A549 (cell line): Measurements from ENCODE around the gene SORT1. TPM values are rescaled to one million over a fixed set of nuclear protein-coding genes. Genes with fewer than 3 reads are reported as not detected.

ENCODE experiments used
- ATAC-seq, 2 experiments: fragments of 200-7000 bp in 1 of 2; fragments of >200 bp in 1 of 2; cut with Nextera tagmentation in 1 of 2; cut with Tn5 transposase in 1 of 2; 3 replicates each; pipeline versions ENCODE4 v1.8.0 to v1.9.1; 2018 to 2020; ENCODE audit warnings: mild to moderate bottlenecking in 1 of 2, moderate library complexity in 1 of 2
- CTCF ChIA-PET: fragments of 300-600 bp; sonication (Branson Sonifier 250); formaldehyde crosslinking; extraction: SDS; loops from one replicate; lab custom pipeline; 2021; ENCODE audit warnings: antibody characterized with exemption, inconsistent platforms; lab: Yijun Ruan, JAX
- POLR2A ChIA-PET: fragments of 350-600 bp; formaldehyde crosslinking; extraction: SDS; loops from one replicate; lab custom pipeline; 2021; ENCODE audit warnings: antibody characterized with exemption, inconsistent platforms; lab: Yijun Ruan, JAX
- DNase-seq, 2 experiments: peaks; one replicate each; pipeline versions ENCODE4 v3.0.0 to v3.0.0-alpha.2; 2011 to 2016; ENCODE audit warnings: low read depth in 1 of 2, low spot score in 1 of 2
- FAIRE-seq: peaks from 2 replicates; lab custom pipeline; 2011; peaks lifted over from hg19 to GRCh38; lab: Jason Lieb, UNC
- H3K27ac ChIP-seq, 2 experiments: fragments of >200 bp; sonication (Bioruptor Twin); formaldehyde crosslinking; 3 replicates each; pipeline ENCODE4 v1.5.1; 2016 to 2017
- H3K4me1 ChIP-seq: fragments of >200 bp; sonication (Bioruptor Twin); formaldehyde crosslinking; 3 replicates; pipeline ENCODE4 v1.6.1; 2016
- H3K4me2 ChIP-seq: fragments of >200 bp; sonication (Bioruptor Twin); formaldehyde crosslinking; 3 replicates; pipeline ENCODE4 v1.6.1; 2016
- H3K4me3 ChIP-seq: fragments of >200 bp; sonication (Bioruptor Twin); formaldehyde crosslinking; 3 replicates; pipeline ENCODE4 v1.5.1; 2016
- H3K9me3 ChIP-seq: fragments of >200 bp; sonication (Bioruptor Twin); formaldehyde crosslinking; 3 replicates; pipeline ENCODE4 v1.6.1; 2016
- BHLHE40 ChIP-seq: IDR thresholded peaks from 2 replicates; pipeline ENCODE4 v1.6.1; 2012; ENCODE audit warnings: low read depth, low read length, inconsistent platforms
- CBX8 ChIP-seq: fragments of 200-600 bp; sonication (generic); IDR thresholded peaks from 2 replicates; pipeline ENCODE4 v1.6.1; 2016
- CTCF ChIP-seq: fragments of >200 bp; sonication (Bioruptor Twin); formaldehyde crosslinking; IDR thresholded peaks from 3 replicates; pipeline ENCODE4 v1.5.1; 2016
- EHF ChIP-seq: fragments of 250-450 bp; sonication (Bioruptor Pico); IDR thresholded peaks from 2 replicates; pipeline ENCODE4 v1.5.0; 2020; ENCODE audit warnings: mild to moderate bottlenecking
- ELK1 ChIP-seq: fragments of 150-350 bp; IDR thresholded peaks from 2 replicates; pipeline ENCODE4 v1.6.1; 2014; ENCODE audit warnings: low read depth, mild to moderate bottlenecking, low read length
- ESRRA ChIP-seq: fragments of 150-350 bp; IDR thresholded peaks from 2 replicates; pipeline ENCODE4 v1.6.1; 2014; ENCODE audit warnings: mild to moderate bottlenecking, low read length, borderline replicate concordance
- FOSB ChIP-seq: fragments of 250-450 bp; sonication (Bioruptor Pico); IDR thresholded peaks from 2 replicates; pipeline ENCODE4 v1.5.0; 2020; ENCODE audit warnings: mild to moderate bottlenecking, moderate library complexity
- FOSL2 ChIP-seq, 2 experiments: fragments of 450-650 bp in 1 of 2; fragments of >200 bp in 1 of 2; sonication (Bioruptor Twin) in 1 of 2; formaldehyde crosslinking; IDR thresholded peaks; 2 replicates each; pipeline versions ENCODE4 v1.5.0 to v1.6.1; 2016 to 2020; ENCODE audit warnings: mild to moderate bottlenecking in 1 of 2, moderate library complexity in 1 of 2
- HEYL ChIP-seq: fragments of 250-450 bp; sonication (Bioruptor Pico); IDR thresholded peaks from 2 replicates; pipeline ENCODE4 v1.8.0; 2021; ENCODE audit warnings: mild to moderate bottlenecking, moderate library complexity
- HOXA7 ChIP-seq: fragments of 250-450 bp; sonication (Bioruptor Pico); IDR thresholded peaks from 2 replicates; pipeline ENCODE4 v1.5.0; 2020; ENCODE audit warnings: mild to moderate bottlenecking, moderate library complexity
- HOXB5 ChIP-seq: fragments of 250-450 bp; sonication (Bioruptor Pico); IDR thresholded peaks from 2 replicates; pipeline ENCODE4 v1.5.0; 2020; ENCODE audit warnings: mild to moderate bottlenecking, moderate library complexity
- JUN ChIP-seq, 2 experiments: fragments of >200 bp; sonication (Bioruptor Twin); formaldehyde crosslinking; IDR thresholded peaks; 2 replicates in 1 of 2; 3 replicates in 1 of 2; pipeline ENCODE4 v1.6.1; 2016 to 2017
- JUNB ChIP-seq: fragments of >200 bp; sonication (Bioruptor Twin); formaldehyde crosslinking; IDR thresholded peaks from 2 replicates; pipeline ENCODE4 v1.6.1; 2016
- MYC ChIP-seq: IDR thresholded peaks from 2 replicates; pipeline ENCODE4 v1.6.1; 2012; ENCODE audit warnings: mild to moderate bottlenecking, inconsistent platforms, low read length, improper control_type of control experiment, borderline replicate concordance
- NPAS2 ChIP-seq: fragments of 250-450 bp; sonication (Bioruptor Pico); IDR thresholded peaks from 2 replicates; pipeline ENCODE4 v1.8.0; 2022; ENCODE audit warnings: mild to moderate bottlenecking, moderate library complexity, borderline replicate concordance
- PHF8 ChIP-seq: fragments of 200-600 bp; sonication (generic); IDR thresholded peaks from 2 replicates; pipeline ENCODE4 v1.6.1; 2016; ENCODE audit warnings: low read depth, mild to moderate bottlenecking, antibody characterized with exemption, moderate library complexity, borderline replicate concordance
- RFX5 ChIP-seq: fragments of 450-650 bp; IDR thresholded peaks from 2 replicates; pipeline ENCODE4 v1.7.1; 2014; ENCODE audit warnings: antibody characterized with exemption, mild to moderate bottlenecking, moderate library complexity
- RNF2 ChIP-seq: fragments of 200-600 bp; sonication (generic); IDR thresholded peaks from 2 replicates; pipeline ENCODE4 v1.6.1; 2016; ENCODE audit warnings: low read depth, mild to moderate bottlenecking, antibody characterized with exemption, moderate library complexity, borderline replicate concordance
- ZC3H11A ChIP-seq: fragments of 450-650 bp; IDR thresholded peaks from 2 replicates; pipeline ENCODE4 v1.6.1; 2014; ENCODE audit warnings: antibody characterized with exemption, mild to moderate bottlenecking
- ZSCAN20 ChIP-seq: fragments of 250-450 bp; sonication (Bioruptor Pico); IDR thresholded peaks from 2 replicates; pipeline ENCODE4 v1.8.0; 2022; ENCODE audit warnings: mild to moderate bottlenecking, moderate library complexity
- WGBS: methylation state at CpG from one replicate; pipeline ENCODE4 v1.1.6; 2017; ENCODE audit errors: missing lambda C conversion rate; 5-methylcytosine and 5-hydroxymethylcytosine counted together
- polyA plus RNA-seq, 4 experiments: library from polyadenylated mRNA; depleted of rRNA in 3 of 4; stranded (reverse); fragments of >200 nt; fragmentation: RNase III in 1 of 4; extraction: RNeasy Plus Mini Kit Qiagen cat#74134 plus additional on column Dnase treatment in 1 of 4; gene quantifications; 2 replicates in 3 of 4; 3 replicates in 1 of 4; pipeline ENCODE4 v1.2.3, GENCODE V29; 2011 to 2017

SORT1 gene
- polyA plus RNA-seq, 2 of the 4 experiments (the other 2 are of a cell fraction), result 6.0 to 14.7 TPM

GRCh38 chr1:109372281-109372680 lies 25.4 kb downstream of the SORT1 start:
- H3K27ac ChIP-seq, result no peak overlapping the region
- CTCF ChIA-PET, result no interaction called here
- H3K4me3 ChIP-seq, result no peak overlapping the region
- POLR2A ChIA-PET, result no interaction called here
- no peaks in the 10 kb centered on the region for H3K9me3 ChIP-seq
- ATAC-seq (no peak), FAIRE-seq (no peak), DNase-seq (no peak)
- 91% methylated on average over 6 of the region's 6 CpGs for WGBS
- TF ChIP-seq FOSB (CRISPR knock-in tag), result no peak
- no peak for TF ChIP-seq JUN (IDR thresholded peaks at IDR 0.05)
- no peak overlapping the region for H3K4me2 ChIP-seq
- no peaks in the 10 kb centered on the region for H3K4me1 ChIP-seq

- ATAC-seq (no peak), DNase-seq (no peak), FAIRE-seq (no peak)
- 64% methylated on average over 4 of the region's 4 CpGs for WGBS
- H3K4me2 ChIP-seq, result no peak overlapping the region
- no peak for TF ChIP-seq RFX5
- no peak for TF ChIP-seq HOXB5 (CRISPR knock-in tag)
- no peaks in the 10 kb centered on the region for H3K4me1 ChIP-seq
- no peaks in the 10 kb centered on the region for H3K9me3 ChIP-seq
- ChIA-PET POLR2A (no interaction called here), CTCF (no interaction called here)
- no peak overlapping the region; a peak in 1 of 6 replicates for H3K27ac ChIP-seq
- H3K4me3 ChIP-seq, result no peak overlapping the region
These were observed 26.4 kb downstream of the SORT1 start for GRCh38 chr1:109371341-109371739.

GRCh38 chr1:109370712-109371340 lies 26.9 kb downstream of the SORT1 start:
- H3K4me3 ChIP-seq, result no peak overlapping the region

More at GRCh38 chr1:109370712-109371340, 26.9 kb downstream of the SORT1 start:
- CTCF ChIA-PET, result no interaction called here
- FAIRE-seq, result no peak
- TF ChIP-seq CBX8, result no peak
- no peak for TF ChIP-seq ZSCAN20 (CRISPR knock-in tag)
- TF ChIP-seq FOSL2 (IDR thresholded peaks at IDR 0.05), result no peak
- TF ChIP-seq FOSL2 (CRISPR knock-in tag; IDR thresholded peaks at IDR 0.05), result no peak
- TF ChIP-seq ZC3H11A, result no peak
- no peak for TF ChIP-seq PHF8
- no peak for TF ChIP-seq CTCF
- no peak for TF ChIP-seq HOXA7 (CRISPR knock-in tag)
- no peak for TF ChIP-seq MYC
- TF ChIP-seq HEYL (CRISPR knock-in tag), result no peak
- TF ChIP-seq BHLHE40, result no peak
- no peak for TF ChIP-seq ELK1
- no peak for TF ChIP-seq ESRRA
- TF ChIP-seq EHF (CRISPR knock-in tag), result no peak
- no peak for TF ChIP-seq NPAS2
- no peak for TF ChIP-seq RNF2
- TF ChIP-seq JUNB, result no peak
- TF ChIP-seq, all 56 proteins: peak for 0
- DNase-seq (no peak), ATAC-seq (no peak)
- H3K9me3 ChIP-seq, result no peaks in the 10 kb centered on the region
- no peaks in the 10 kb centered on the region for H3K4me1 ChIP-seq
- POLR2A ChIA-PET, result no interaction called here
- WGBS, result 75% methylated on average over 7 of the region's 7 CpGs
- H3K4me2 ChIP-seq, result no peak overlapping the region
- no peak overlapping the region; a peak in 1 of 6 replicates for H3K27ac ChIP-seq
